ENCODE data around the gene HNRNPA3. TPM values are rescaled to one million over a fixed set of nuclear protein-coding genes. Genes with fewer than 3 reads are reported as not detected.

Gene HNRNPA3
- total RNA-seq, 3 donors from 2014 or later (not counting 1 experiment from before 2014, with no cell fraction given): 223 to 298 (median 289) TPM

GRCh38 chr2:177234267-177234666, 21.7 kb downstream of the HNRNPA3 start:
- H3K4me3 Mint-ChIP-seq: no peak overlapping the region
- no peaks in the 10 kb centered on the region for H3K9me3 ChIP-seq (ENCODE audit: control insufficient read depth, insufficient read depth, low read length)
- ATAC-seq: no peak
- intact Hi-C loops (cut with micrococcal nuclease): no loop called here
- H3K4me1 Mint-ChIP-seq: peaks cover 57 to 59% of the 10 kb centered on the region in 2 donors
- H3K27ac Mint-ChIP-seq: peak overlapping the region; percentile 83 to 91
- H3K4me1 ChIP-seq (ENCODE audit: control insufficient read depth, insufficient read depth, low read length): peaks cover 16% of the 10 kb centered on the region
- peaks cover 56% of the 10 kb centered on the region for H3K36me3 ChIP-seq (ENCODE audit: control insufficient read depth, insufficient read depth, low read length)
- no peak overlapping the region for H3K27ac ChIP-seq (ENCODE audit: low read length)
- TF ChIP-seq CTCF (IDR thresholded peaks at IDR 0.05): no peak
- H3K36me3 Mint-ChIP-seq: peaks cover 12% of the 10 kb centered on the region
- DNase-seq: no peak
- H3K9me3 Mint-ChIP-seq: no peaks in the 10 kb centered on the region
- H3K4me3 ChIP-seq (ENCODE audit: low read length): no peak overlapping the region
- no peaks in the 10 kb centered on the region for H3K27me3 Mint-ChIP-seq (ENCODE audit: low read depth in 2 of 2)
- H3K27me3 ChIP-seq (ENCODE audit: control insufficient read depth, insufficient read depth, low read length): no peaks in the 10 kb centered on the region

- Histone ChIP-seq H3K27me3 (ENCODE audit: control insufficient read depth, insufficient read depth, low read length) (no peaks in the 10 kb centered on the region), H3K4me3 (ENCODE audit: low read length) (no peak overlapping the region), H3K4me1 (ENCODE audit: control insufficient read depth, insufficient read depth, low read length) (peaks cover 29% of the 10 kb centered on the region), H3K27ac (ENCODE audit: low read length) (no peak overlapping the region), H3K36me3 (ENCODE audit: control insufficient read depth, insufficient read depth, low read length) (peaks cover 40% of the 10 kb centered on the region), H3K9me3 (ENCODE audit: control insufficient read depth, insufficient read depth, low read length) (no peaks in the 10 kb centered on the region)
- Mint-ChIP-seq H3K27ac (peak overlapping the region; percentile 83 to 91), H3K4me1 (peaks cover 61 to 65% of the 10 kb centered on the region in 2 donors), H3K9me3 (no peaks in the 10 kb centered on the region), H3K36me3 (peaks cover 6% of the 10 kb centered on the region), H3K27me3 (ENCODE audit: low read depth in 2 of 2) (no peaks in the 10 kb centered on the region), H3K4me3 (peak overlapping the region; percentile 13)
- no peak for DNase-seq
- ATAC-seq: no peak
- TF ChIP-seq CTCF (IDR thresholded peaks at IDR 0.05): no peak
- intact Hi-C loops (cut with micrococcal nuclease): no loop called here
- 97% methylated on average over 6 of the region's 6 CpGs for WGBS (ENCODE audit: insufficient coverage)
These were observed 23.4 kb downstream of the HNRNPA3 start for GRCh38 chr2:177235855-177236437.

DNA sequence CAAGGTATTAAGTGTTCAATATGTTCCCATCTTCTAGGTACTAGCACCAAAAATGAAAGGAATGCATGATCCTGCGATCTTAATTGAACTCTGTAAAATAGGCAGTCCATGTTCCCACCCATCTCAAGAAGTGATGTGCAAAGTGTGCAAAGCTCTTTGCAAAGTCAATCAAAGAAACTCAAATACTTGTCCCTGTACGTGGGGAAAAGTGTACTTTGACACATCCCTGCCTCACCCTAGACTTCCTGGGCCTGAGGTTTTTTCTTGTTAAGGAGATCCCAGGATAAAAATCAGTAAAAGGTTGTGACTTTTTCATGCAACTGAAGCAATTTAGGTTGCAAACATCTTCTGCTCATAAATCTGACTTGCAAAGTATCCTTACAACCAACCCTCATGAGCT, 25.3 kb downstream of the HNRNPA3 start:
- no peak for DNase-seq
- H3K27ac Mint-ChIP-seq: peak overlapping the region; percentile 91 to 93
- no peak for ATAC-seq
- H3K9me3 ChIP-seq (ENCODE audit: control insufficient read depth, insufficient read depth, low read length): no peaks in the 10 kb centered on the region
- H3K27ac ChIP-seq (ENCODE audit: low read length): no peak overlapping the region
- H3K4me1 Mint-ChIP-seq: peaks cover 76 to 81% of the 10 kb centered on the region in 2 donors
- TF ChIP-seq CTCF (IDR thresholded peaks at IDR 0.05): no peak
- H3K36me3 ChIP-seq (ENCODE audit: control insufficient read depth, insufficient read depth, low read length): peaks cover 20% of the 10 kb centered on the region
- H3K27me3 Mint-ChIP-seq (ENCODE audit: low read depth in 2 of 2): no peaks in the 10 kb centered on the region
- intact Hi-C loops (cut with micrococcal nuclease): no loop called here
- H3K9me3 Mint-ChIP-seq: no peaks in the 10 kb centered on the region
- no peaks in the 10 kb centered on the region for H3K27me3 ChIP-seq (ENCODE audit: control insufficient read depth, insufficient read depth, low read length)
- 58% methylated on average over 2 of the region's 2 CpGs for WGBS (ENCODE audit: insufficient coverage)
- H3K4me3 Mint-ChIP-seq: no peak overlapping the region
- H3K4me3 ChIP-seq (ENCODE audit: low read length): no peak overlapping the region
- peaks cover 34% of the 10 kb centered on the region for H3K4me1 ChIP-seq (ENCODE audit: control insufficient read depth, insufficient read depth, low read length)
- no peaks in the 10 kb centered on the region for H3K36me3 Mint-ChIP-seq

GRCh38 chr2:177239053-177239452, 26.5 kb downstream of the HNRNPA3 start:
- Mint-ChIP-seq H3K36me3 (no peaks in the 10 kb centered on the region), H3K27ac (peak overlapping the region; percentile 91 to 93), H3K4me1 (peaks cover 73 to 79% of the 10 kb centered on the region in 2 donors), H3K9me3 (no peaks in the 10 kb centered on the region), H3K4me3 (peak overlapping the region; percentile 80), H3K27me3 (ENCODE audit: low read depth in 2 of 2) (no peaks in the 10 kb centered on the region)
- Histone ChIP-seq H3K4me1 (ENCODE audit: control insufficient read depth, insufficient read depth, low read length) (peaks cover 42% of the 10 kb centered on the region), H3K36me3 (ENCODE audit: control insufficient read depth, insufficient read depth, low read length) (peaks cover 9% of the 10 kb centered on the region), H3K27ac (ENCODE audit: low read length) (peak overlapping the region; percentile 86), H3K27me3 (ENCODE audit: control insufficient read depth, insufficient read depth, low read length) (no peaks in the 10 kb centered on the region), H3K9me3 (ENCODE audit: control insufficient read depth, insufficient read depth, low read length) (no peaks in the 10 kb centered on the region), H3K4me3 (ENCODE audit: low read length) (no peak overlapping the region)
- ATAC-seq (no peak), DNase-seq (no peak)
- TF ChIP-seq CTCF (IDR thresholded peaks at IDR 0.05): no peak
- 87% methylated on average over 6 of the region's 6 CpGs for WGBS (ENCODE audit: insufficient coverage)
- intact Hi-C loops (cut with micrococcal nuclease): no loop called here

All from natural killer cell (primary cell).